HG02884 (cell line): ENCODE results near the gene PHRF1.

ENCODE experiments used
- ATAC-seq: cut with Tn5 transposase; IDR thresholded peaks from one replicate; pipeline ENCODE4 v1.9.1; 2021; ENCODE audit warnings: mild to moderate bottlenecking, moderate library complexity; ENCODE audit not compliant: unreplicated experiment

The PHRF1 gene

DNA sequence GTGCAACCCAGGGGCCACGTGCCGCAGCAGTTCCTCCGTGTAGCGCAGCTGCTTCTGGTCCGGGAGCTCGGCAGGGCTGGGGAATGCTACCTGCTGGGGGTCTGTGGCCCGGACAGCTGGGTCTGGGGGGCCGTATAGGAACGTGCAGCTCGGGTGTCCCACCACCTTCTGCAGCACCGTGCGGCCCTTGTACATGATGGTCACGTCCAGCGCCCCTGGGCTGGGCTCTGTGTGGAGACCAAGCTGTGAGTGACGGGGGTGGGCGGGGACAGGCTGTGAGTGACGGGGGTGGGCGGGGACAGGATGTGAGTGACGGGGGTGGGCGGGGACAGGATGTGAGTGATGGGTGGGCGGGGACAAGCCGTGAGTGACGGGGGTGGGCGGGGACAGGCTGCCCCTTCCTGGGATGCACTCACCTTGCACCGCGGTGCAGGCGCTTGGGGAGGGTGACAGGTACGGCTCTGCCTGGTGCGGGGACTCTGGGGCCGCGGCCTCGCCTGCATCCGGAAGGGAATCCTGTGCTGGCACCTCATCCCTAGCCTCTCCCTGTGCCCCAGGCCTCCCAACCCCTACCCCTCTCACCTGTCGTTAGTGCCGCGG is 37.2 kb downstream of the PHRF1 start:
- ATAC-seq: no peak

DNA sequence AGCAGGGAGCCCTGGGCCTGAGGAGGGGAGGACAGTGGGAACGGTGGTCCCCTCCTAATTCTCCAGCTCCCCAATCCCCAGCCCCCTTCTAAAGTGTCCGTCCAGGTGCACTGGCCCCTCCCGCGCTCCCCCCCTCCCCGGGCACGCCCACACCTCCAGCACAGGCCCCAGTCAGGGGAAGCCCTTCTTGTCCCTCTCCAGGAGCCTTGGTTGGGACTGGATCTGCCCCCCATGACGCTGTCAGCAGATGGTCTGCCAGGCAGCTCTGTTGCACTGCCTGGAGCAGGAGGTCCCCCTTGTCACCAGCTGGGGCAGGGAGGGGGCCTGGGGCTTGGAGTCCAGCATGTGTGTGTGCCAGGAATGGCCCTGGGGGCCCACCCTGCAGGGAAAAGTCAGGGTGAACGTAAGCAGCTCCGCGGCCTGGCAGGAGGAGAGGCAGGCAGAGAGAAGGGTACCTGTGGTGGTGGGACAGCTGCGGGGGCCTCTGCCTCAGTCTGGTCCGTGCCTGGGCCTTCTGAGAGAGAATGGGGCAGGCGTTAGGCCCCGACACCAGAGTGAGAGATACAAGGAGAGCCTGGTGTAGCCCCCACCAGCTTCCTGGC is 37.9 kb downstream of the PHRF1 start:
- ATAC-seq: no peak

DNA sequence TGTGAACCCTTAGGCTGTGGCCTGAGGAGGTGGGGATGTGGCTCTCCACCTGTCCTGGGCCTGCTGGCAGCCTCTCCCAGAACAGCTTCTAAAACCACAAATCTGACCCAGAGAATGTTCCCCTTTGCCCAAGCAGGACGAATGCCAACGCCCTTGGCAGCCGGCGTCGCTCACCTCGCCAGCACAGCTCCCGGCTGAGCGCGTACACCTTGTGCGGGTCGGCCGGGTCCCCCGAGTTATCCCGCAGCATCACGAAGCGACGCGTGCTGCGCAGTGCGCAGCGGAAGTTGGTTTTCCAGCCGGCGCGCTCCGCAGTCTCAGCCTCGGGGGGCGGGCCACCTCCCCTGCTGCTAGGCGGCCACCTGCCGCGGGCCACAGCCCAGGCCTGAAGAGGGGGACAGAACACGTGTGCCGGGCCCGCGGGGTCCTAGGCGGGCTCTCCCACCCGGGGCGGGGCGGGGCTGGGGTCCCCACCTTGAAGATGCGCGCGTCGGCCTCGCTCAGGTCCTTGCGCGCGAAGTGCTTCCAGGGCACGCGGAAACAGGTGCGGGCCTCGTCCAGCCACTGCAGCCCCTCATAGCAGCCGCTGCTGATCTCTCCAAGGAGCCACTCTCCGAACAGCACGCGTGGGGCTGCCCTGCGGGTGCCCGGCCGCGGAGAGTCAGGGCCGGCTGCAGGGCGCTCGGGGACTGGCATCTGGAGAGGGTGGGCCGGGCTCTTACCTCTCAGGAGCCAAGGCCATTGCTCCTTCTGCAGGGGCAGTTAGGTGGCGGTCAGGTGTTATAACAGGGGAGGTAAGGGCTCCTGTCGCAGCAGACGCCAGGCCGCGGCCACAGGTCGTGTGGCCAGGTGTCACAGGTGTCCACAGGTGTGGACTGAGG is 38.6 kb downstream of the PHRF1 start:
- no peak for ATAC-seq

DNA sequence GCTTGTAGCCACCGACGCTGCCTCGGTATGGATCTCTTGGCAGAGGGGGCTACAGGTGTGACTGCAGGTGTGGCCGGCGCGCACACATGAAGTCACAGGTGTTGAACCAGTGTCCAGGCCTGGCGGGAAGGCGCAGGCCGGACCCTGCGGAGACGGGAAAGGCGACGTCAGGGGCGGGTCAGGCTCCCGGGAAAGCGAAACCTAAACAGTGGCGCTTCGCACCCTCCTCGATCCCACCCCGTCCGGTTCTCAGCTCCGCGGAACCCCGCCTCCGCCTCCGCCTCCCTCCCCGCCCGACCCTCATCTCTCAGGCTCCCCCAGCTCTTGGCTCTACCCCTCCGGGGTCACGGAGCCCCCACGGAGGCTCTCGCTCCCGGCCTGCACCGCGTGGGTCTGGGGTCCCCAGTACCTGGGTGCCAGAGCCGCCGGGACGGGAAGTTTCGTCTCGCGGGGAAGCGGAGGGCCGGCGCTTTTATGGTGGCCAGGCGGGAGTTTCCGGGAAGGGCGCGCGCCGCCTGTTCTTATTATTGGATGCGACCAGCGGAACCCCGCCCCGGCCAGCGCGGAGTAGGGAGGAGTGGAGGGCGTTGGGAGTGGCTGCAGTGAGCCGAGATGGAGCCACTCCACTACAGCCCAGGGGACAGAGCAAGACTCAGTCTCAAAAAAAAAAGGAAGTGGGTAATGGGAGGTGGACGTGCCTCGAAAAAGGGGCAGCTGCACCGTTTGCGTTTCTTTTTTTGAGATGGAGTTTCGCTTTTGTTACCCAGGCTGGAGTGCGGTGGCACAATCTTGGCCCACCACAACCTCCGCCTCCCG is 39.4 kb downstream of the PHRF1 start, which contains the start of gene IRF7:
Gene IRF7 (minus strand): TSS at position 447 of the 816 bp plus-strand sequence. CDS start 586 bp downstream, outside the sequence.
- peak; percentile 77 for ATAC-seq

DNA sequence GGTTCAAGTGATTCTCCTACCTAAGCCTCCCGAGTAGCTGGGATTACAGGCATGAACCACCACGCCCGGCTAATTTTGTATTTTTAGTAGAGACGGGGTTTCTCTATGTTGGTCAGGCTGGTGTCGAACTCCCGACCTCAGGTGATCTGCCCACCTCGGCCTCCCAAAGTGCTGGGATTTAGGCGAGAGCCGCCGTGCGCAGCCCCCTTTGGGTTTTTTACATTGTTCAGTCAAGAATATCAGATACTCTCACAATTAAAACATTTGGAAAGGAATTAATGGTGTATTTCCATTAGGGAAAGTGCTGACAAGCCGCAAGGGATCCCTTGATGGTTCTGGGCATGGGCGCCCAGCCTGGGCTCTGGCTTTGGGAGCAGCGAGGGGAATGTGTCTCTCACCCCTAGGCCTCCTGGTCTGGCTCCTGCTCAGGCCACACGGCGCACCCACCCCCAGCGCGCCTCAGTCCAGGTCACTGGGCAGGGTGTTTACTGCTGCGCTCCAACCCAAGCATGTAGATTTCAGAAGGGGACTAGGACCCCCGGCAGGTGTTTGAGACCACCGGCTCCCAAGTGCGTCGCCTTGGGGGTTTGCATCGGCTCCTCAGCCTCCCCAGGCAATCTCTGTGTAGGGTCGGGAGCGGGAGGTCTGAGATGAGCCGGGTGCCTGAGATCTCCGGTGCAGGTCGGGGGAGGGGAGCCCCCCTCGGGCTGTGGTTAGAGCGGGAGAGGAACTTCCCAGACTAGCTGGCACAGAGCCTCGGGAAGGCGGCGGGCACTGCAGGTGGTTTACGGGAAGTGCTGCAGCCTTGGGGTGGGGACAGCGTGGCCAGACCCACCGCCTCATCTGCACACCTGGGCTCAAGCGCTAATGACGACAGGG is 40.3 kb downstream of the PHRF1 start:
- no peak for ATAC-seq

DNA sequence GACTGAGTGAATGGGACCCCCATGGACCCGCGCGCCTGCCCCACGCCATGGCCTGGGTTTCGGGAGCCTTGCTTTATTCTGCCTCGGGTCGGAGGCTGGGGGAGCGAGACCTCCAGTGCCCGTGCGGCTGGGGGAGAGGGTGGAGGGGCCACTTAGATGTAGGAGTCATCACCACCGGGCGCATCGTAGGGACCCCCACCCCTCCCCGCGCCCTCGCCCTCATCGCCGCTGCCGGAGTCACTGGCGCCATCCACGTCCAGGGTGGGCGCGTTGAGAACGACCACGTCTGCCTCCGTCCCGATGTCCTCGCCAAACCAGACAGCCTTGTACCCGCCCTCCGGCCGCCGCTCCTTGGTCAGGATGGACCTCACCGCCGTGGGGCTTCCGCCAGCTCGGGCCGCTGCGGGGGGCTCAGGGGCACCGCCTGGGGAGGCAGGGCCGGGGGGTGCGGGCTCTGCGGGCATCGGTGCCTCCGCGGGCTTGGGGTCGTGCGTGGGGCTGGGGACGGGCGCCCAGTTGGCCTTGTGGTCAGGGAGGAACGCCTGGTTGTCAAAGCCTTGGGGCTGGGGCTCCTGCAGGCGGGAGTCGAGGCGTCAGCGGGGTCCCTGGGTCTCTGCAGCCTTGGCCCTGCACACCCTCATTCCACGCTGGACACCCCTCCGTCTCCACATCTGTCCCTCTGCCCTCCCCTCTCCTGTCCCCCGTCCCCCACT is 41.1 kb downstream of the PHRF1 start:
- ATAC-seq: no peak

DNA sequence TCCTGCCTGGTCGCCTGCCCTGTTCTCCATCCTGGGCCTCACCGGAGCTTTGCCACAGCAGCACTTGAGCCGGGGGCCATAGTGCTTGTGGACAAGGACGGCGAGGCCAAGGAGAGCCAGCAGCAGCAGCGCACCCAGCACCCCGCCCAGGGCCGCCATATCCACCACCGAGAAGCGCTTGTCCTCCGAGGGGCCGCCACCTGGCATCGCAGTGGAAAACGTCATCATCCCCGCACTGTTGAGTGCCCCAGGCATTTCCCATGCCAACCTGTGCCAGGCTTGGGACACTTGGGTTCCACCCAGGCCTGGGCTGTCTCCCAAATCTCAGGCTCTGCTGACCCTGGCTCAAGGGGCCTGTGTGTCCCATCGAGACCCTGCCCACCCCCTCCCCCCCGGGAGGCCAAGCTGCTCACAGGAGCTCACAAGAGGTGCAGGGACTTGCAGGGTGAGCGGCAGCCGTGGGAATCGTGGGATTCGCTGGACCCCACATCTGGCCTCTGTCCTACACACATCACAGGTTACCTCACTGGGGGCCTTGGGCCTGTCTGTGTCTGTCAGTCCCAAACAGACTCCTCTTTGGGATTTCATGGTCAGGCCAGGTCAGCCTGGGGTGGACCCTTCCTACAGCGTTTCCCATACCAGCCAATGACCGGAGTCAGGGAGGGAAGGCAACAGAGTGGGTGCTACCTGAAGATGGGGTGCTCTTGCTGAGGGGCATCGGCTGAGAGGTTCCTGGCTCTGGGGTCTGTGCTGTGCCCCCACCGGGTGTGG is 41.8 kb downstream of the PHRF1 start:
- no peak for ATAC-seq

DNA sequence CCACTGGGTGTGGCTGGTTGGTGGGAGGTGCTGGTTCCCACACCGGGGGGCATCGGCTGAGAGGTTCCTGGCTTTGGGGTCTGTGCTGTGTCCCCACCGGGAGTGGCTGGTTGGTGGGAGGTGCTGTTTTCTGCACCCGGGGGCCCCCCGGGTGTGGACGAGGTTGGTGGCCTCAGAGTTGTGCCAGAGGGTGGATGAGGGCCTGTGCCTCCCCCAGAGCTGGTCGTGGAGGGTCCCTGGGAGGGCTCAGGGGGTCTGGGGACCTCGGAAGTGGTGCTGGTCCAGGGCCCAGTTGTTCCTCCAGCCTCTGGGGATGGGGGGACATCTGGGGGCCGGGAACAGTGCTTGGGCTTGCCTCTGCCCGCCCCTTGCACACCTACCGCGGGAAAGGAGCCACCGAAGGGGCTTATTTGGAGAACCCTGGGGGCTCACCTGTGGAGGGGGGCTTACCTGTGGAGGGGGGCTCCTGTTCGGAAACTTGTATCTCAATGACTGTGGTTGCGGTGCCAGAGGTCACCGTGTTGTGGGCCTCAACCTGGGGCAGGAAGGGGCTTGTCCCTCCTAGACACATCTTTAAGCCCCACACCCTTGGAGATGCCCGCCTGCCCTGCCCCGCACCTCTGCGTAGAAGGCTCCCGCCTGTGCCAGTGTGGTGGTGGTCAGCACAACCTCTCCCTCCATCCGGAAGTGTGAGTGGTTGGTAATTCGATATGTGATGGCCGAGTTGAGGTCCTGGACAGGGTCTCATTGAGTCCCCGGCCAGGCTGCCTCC is 42.8 kb downstream of the PHRF1 start:
- no peak for ATAC-seq

DNA sequence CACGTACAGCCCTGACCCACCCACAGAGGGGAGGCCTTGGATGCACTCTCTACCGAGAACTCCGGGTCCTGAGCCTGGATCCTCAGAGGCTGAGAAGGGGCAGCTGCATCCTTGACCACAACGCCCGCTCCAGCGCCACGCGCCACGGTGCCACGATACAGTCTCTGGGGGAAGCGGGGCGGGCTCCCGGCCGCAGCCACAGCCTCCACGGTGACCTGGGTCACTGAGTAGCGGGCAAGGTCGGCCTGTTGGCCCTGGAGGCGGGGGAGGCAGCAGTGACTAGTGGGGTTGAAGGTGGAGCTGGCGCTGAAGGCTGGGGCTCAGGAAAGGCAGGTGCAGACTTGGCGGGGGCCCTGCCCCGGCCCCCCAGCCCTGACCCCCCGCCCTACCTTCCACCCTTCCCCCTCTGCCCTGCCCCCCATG is 43.4 kb downstream of the PHRF1 start:
- no peak for ATAC-seq

DNA sequence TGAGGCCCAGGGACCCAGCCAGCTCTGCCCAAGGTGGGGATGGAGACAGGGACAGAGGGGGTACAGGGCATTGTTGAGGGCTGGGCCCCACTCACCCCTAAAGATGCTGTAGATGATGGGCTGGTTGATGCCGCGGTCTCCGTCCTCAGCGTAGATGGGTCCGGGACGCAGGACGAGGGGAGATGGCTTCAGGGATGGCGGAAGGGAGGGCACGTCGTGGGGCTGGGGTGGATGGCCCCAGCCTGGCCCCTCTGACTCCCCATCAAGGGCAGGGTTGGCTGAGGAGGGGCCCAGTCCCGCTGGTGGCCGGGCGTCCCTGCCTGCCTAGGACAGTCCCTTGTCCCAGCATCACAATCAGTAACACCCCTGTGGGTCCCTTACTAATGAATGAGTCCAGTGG is 43.9 kb downstream of the PHRF1 start:
- no peak for ATAC-seq

DNA sequence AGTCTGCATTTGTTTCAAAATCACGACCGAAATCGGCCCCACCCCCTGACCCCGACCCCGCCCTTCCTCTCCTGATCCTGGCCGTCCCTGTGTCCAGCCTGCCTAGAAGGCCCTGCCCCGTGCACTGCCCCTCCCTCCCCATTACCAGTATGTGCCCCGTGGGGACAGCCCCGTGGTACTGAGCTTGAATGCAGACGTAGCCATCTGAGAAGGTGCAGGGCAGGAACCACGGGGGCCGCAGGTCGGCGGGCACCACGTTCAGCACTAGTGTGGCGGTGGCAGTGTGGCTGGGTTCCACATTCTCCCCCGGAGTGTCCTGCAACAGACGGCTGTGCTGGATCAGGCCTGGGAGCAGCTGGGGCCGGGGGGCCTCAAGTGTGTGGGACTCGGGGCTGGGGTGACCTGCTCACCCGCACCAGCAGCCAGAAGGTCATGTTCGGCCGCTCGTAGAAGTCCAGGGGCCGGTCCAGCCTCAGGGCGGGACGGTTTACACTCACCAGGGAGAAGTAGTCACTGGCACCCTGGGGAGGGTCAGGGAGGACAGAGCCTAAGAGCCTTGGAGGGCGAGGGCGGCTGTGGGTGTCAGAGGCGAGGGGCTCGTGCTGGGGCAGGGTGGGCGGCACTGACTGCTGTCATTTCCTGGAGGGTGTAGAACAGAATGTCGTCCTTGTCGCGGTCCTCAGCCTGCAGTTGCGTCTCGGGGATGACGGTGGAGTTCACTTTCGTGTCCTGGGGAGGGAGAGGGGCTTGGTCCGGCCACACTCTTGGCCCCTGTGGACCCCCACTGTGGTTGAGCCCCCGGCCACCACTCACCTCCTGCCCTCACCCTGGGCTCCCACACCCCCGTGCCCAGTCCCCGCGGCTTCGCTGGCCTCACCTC is 44.9 kb downstream of the PHRF1 start:
- ATAC-seq: no peak

DNA sequence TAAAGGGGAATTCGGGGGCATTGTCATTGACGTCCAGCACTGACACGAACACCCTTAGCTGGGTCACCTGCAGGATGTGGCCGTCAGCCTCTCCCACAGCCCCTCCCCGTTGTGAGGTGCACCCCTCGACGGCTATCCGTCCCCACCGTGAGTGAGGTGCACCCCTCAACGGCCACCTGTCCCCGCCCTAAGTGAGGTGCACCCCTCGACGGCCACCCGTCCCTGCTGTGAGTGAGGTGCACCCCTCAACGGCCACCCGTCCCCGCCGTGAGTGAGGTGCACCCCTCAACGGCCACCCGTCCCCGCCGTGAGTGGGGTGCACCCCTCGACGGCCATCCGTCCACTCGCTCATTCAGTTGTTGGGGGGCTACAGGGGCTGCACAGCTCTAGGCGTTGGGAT is 45.6 kb downstream of the PHRF1 start:
- no peak for ATAC-seq

DNA sequence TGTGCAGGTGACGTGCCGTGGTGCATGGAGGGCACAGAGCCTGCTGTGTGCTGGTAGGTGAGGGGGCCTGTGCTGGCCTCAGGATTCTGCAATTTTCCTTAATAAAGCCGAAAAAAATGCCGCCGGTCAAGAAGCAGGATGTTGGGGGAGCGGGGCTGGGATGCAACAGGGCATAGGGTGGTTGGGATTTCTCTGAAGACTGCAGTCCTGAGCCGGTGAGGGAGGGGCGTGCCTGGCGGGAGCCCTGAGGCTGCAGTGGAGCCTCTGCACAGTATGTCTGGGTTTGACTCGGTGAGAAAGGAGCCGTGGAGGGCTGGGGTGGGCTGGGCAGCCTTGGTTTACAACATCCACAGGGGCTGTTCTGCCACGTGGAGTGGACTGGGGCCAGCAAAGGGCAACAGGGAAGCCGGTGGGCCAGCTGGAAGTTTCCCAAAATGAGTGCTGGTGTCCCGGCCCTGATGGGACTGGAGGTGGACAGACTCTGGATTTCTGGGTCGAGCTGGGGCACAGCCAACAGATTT is 47.1 kb downstream of the PHRF1 start:
- no peak for ATAC-seq

DNA sequence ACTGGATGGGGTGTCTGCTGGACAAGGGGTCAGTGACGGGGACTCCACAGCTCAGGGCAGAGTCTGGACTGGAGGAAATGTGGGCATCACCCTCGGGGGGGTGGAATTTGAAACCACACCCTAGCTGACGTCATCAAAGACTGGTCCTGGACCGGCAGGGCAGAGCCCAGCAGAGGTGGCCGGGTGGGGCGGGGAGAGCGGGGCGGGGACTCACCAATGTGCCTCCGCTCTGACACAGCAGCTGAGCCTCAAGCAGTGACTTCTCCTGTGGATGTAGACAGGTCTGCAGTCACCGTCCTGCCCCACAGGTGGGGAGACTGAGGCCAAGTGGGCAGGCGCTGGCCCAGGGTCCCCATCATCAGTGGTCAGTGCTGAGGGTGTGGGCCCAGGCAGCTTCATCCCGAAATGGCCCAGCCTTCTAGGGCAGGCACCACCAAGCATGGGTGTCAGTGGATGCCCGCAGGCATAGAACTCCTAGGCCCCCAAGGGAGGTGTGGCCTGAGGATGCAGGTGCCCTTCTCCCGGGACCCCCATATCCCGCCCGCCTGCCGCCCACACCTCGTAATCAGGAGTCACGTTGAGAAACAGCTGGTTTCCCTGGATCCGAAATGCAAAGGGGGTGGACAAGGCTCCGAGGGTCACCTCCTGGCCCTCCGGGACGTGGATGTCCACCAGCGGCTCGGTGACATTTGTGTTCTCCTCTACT is 47.9 kb downstream of the PHRF1 start:
- no peak for ATAC-seq

DNA sequence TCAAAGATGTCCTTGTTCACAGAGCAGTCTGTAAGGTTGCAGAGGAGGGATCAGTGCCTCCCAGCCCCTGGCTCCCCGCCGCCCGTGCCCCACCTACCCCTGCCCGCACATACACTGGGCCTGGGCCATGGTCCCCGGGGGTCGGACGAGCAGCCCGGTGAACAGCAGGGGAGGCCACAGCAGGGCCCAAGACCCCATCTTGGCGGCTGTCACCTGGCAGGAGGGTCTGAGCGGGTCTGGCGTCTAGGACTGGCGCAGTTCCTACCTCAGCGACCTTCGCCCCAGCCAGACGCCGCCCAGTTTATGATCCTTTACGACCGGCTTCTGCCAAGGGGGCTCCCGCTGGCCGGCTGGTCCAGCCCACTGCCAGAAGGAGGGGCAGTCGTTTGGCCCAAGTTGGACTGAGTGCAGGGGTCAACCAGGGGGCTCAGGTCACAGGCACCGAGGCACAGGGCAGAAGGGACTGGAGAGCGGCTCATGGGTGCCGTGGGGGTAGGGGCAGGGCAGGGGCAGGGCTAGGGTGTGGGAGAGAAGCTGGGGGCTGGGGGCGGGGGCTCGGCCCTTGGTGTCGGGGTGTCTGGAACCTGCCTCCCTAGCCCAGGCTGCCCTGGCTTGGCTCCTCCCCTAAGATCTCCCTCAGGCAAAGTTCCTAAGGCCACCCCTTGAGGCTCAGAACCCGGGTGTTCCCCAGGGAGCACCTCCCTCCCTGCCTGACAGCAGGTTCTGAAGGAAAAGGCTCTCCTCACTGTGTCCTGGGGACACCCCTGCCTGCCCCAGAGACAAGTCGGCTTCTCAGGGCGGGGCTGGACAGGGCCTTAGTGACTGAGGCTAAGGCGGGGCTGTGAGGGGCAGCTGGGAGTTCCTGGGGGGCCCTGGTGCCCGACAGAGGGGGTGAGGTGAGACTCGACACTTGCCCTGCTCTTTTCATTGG is 48.7 kb downstream of the PHRF1 start, which contains the start of gene CDHR5:
Gene CDHR5 (minus strand): TSS at position 251 of the 931 bp plus-strand sequence. CDS start 53 bp downstream, at position 198.
- no peak for ATAC-seq
